Natural killer cell (primary cell): ENCODE measurements around the gene CALR3. TPM values are rescaled to one million over a fixed set of nuclear protein-coding genes. Genes with fewer than 3 reads are reported as not detected.
"Not testable (repeated sequence)": the region's sequence is repeated elsewhere in the genome, so short reads cannot be mapped to it uniquely, and the experiment has no call there.

ENCODE experiments used
- ATAC-seq, 3 donors: fragments of 150-1000 bp in 2 of 3; fragments of 200-7000 bp in 1 of 3; cut with Tn5 transposase; 1 replicate in 1 of 3; 2 replicates in 2 of 3; pipeline ENCODE4 v1.10.0; 2021; ENCODE audit warnings: mild to moderate bottlenecking in 2 of 3, moderate library complexity in 2 of 3
- DNase-seq, 2 donors: peaks; one replicate each; pipeline versions ENCODE4 v3.0.0 to v3.0.0-alpha.2; 2013 to 2021; ENCODE audit warnings: mixed read lengths in 1 of 2
- H3K27ac ChIP-seq: one replicate; pipeline ENCODE4 v1.5.1; 2013; ENCODE audit warnings: mild to moderate bottlenecking, low read length
- H3K27me3 ChIP-seq: one replicate; pipeline ENCODE4 v1.6.1; 2013; ENCODE audit warnings: low read length; ENCODE audit not compliant: control insufficient read depth, insufficient read depth
- H3K36me3 ChIP-seq: one replicate; pipeline ENCODE4 v1.6.1; 2013; ENCODE audit warnings: low read length; ENCODE audit not compliant: control insufficient read depth, insufficient read depth
- H3K4me1 ChIP-seq: one replicate; pipeline ENCODE4 v1.6.1; 2013; ENCODE audit warnings: low read length; ENCODE audit not compliant: control insufficient read depth, insufficient read depth
- H3K4me3 ChIP-seq: one replicate; pipeline ENCODE4 v1.5.1; 2013; ENCODE audit warnings: low read length
- H3K9me3 ChIP-seq: one replicate; pipeline ENCODE4 v1.6.1; 2013; ENCODE audit warnings: low read length; ENCODE audit not compliant: control insufficient read depth, insufficient read depth
- H3K27ac Mint-ChIP-seq, 2 donors: one replicate each; pipeline ENCODE4 v1.8.0; 2022; ENCODE audit warnings: mild to moderate bottlenecking in 2 of 2, mixed read lengths in 2 of 2, moderate library complexity in 1 of 2
- H3K27me3 Mint-ChIP-seq, 2 donors: one replicate each; pipeline ENCODE4 v1.8.0; 2022; ENCODE audit warnings: low read depth in 2 of 2, mixed read lengths in 2 of 2
- H3K36me3 Mint-ChIP-seq: one replicate; pipeline ENCODE4 v1.8.0; 2022; ENCODE audit warnings: mixed read lengths
- H3K4me1 Mint-ChIP-seq, 2 donors: one replicate each; pipeline ENCODE4 v1.8.0; 2022; ENCODE audit warnings: mixed read lengths in 2 of 2
- H3K4me3 Mint-ChIP-seq: one replicate; pipeline ENCODE4 v1.8.0; 2022; ENCODE audit warnings: mild to moderate bottlenecking, moderate library complexity, mixed read lengths
- H3K9me3 Mint-ChIP-seq, 2 donors: one replicate each; pipeline ENCODE4 v1.8.0; 2022; ENCODE audit warnings: mixed read lengths in 2 of 2
- WGBS: methylation state at CpG from one replicate; pipeline ENCODE4 v1.1.7; 2013; ENCODE audit warnings: missing lambda C conversion rate; ENCODE audit not compliant: insufficient coverage; 5-methylcytosine and 5-hydroxymethylcytosine counted together
- intact Hi-C: fragments of 100-400 bp; cut with micrococcal nuclease; formaldehyde crosslinking; loops from one replicate; pipeline ENCODE4 v1.14.2; 2022
- total RNA-seq, 4 donors: library from RNA; stranded (reverse); fragments of 120-200 nt in 1 of 4; gene quantifications; one replicate each; pipeline versions ENCODE4 v1.2.3 to v1.2.4, GENCODE V29; 2013 to 2022
- TF ChIP-seq, protein P1 (sequence below): fragments of 200-600 bp; IDR thresholded peaks from one replicate; pipeline ENCODE4 v1.8.0; 2022; ENCODE audit warnings: antibody characterized with exemption

CALR3 gene
- total RNA-seq, 3 donors from 2014 or later (not counting 1 experiment from before 2014, with no cell fraction given), result not detected

DNA sequence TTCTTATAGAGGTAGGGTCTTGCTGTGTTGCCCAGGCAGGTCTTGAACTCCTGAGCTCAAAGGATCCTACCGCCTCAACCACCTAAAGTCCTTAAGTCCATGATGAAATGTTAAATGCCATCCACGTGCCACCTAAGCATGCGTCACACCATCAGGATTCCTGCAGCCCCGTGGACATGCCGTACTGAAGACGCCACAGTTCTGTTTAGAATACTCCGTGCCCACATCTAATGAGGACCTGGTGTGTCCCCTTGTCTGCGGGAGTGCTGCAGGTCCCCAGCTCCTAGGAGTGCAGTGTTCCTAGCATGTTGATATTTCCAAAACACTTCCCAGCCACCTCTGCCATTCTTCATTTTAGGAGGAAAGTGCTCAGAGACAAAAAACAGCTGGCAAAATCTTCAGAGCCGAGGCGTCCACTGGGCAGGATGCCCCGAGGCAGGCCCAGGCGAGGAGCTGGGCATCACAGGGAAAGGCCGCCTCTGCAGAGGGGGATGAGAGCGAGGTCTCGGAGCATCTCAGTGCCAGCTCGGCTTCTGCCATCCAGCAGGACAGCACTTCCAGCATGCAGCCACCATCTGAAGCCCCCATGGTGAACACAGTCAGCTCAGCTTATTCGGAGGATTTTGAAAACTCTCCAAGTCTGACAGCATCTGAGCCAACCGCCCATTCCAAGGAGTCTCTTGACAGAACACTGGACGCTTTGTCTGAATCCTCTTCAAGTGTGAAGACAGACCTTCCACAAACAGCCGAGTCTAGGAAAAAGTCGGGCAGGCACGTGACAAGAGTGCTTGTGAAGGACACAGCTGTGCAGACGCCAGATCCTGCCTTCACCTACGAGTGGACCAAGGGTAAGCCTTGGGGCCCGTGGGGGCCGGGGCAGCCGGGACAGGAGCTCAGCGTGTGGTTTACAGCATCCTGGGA lies 13.4 kb upstream of the CALR3 start:
- H3K9me3 Mint-ChIP-seq, result no peaks in the 10 kb centered on the region
- no peaks in the 10 kb centered on the region for H3K4me1 ChIP-seq
- DNase-seq (no peak), ATAC-seq (no peak)
- H3K27ac ChIP-seq, result no peak overlapping the region
- H3K27me3 Mint-ChIP-seq, result no peaks in the 10 kb centered on the region
- no peak overlapping the region for H3K4me3 ChIP-seq
- no peaks in the 10 kb centered on the region for H3K4me1 Mint-ChIP-seq
- H3K36me3 Mint-ChIP-seq, result no peaks in the 10 kb centered on the region
- no peaks in the 10 kb centered on the region for H3K27me3 ChIP-seq
- intact Hi-C loops, result no loop called here
- TF ChIP-seq, protein P1, sequence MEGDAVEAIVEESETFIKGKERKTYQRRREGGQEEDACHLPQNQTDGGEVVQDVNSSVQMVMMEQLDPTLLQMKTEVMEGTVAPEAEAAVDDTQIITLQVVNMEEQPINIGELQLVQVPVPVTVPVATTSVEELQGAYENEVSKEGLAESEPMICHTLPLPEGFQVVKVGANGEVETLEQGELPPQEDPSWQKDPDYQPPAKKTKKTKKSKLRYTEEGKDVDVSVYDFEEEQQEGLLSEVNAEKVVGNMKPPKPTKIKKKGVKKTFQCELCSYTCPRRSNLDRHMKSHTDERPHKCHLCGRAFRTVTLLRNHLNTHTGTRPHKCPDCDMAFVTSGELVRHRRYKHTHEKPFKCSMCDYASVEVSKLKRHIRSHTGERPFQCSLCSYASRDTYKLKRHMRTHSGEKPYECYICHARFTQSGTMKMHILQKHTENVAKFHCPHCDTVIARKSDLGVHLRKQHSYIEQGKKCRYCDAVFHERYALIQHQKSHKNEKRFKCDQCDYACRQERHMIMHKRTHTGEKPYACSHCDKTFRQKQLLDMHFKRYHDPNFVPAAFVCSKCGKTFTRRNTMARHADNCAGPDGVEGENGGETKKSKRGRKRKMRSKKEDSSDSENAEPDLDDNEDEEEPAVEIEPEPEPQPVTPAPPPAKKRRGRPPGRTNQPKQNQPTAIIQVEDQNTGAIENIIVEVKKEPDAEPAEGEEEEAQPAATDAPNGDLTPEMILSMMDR, result no peak
- H3K4me3 Mint-ChIP-seq, result no peak overlapping the region
- 95% methylated on average over 28 of the region's 28 CpGs for whole genome bisulfite sequencing
- H3K27ac Mint-ChIP-seq, result no peak overlapping the region
- peaks cover 2% of the 10 kb centered on the region for H3K36me3 ChIP-seq
- H3K9me3 ChIP-seq, result no peaks in the 10 kb centered on the region

DNA sequence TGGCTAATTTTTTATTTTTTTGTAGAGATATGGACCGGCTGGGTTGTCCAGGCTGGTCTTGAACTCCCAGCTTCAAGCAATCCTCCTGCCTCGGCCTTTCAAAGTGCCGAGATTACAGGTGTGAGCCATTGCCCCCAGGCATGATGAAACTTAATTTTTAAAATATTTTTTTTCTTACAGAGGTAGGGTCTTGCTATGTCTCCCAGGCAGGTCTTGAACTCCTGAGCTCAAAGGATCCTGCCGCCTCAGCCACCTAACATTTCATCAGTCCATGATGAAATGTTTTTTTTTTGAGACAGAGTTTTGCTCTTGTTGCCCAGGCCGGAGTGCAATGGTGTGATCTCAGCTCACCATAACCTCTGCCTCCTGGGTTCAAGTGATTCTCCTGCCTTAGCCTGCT lies 12.6 kb upstream of the CALR3 start:
- Histone ChIP-seq H3K4me1 (no peaks in the 10 kb centered on the region), H3K9me3 (no peaks in the 10 kb centered on the region), H3K4me3 (no peak overlapping the region), H3K27ac (no peak overlapping the region), H3K27me3 (no peaks in the 10 kb centered on the region), H3K36me3 (peaks cover 2% of the 10 kb centered on the region)
- no peaks in the 10 kb centered on the region for H3K27me3 Mint-ChIP-seq
- no peaks in the 10 kb centered on the region for H3K4me1 Mint-ChIP-seq
- ATAC-seq (no peak), DNase-seq (no peak)
- 96% methylated on average over 5 of the region's 5 CpGs for WGBS
- H3K27ac Mint-ChIP-seq, result no peak overlapping the region
- no peaks in the 10 kb centered on the region for H3K9me3 Mint-ChIP-seq
- intact Hi-C loops, result no loop called here
- TF ChIP-seq, protein P1, result no peak
- H3K4me3 Mint-ChIP-seq, result no peak overlapping the region
- H3K36me3 Mint-ChIP-seq, result no peaks in the 10 kb centered on the region

DNA sequence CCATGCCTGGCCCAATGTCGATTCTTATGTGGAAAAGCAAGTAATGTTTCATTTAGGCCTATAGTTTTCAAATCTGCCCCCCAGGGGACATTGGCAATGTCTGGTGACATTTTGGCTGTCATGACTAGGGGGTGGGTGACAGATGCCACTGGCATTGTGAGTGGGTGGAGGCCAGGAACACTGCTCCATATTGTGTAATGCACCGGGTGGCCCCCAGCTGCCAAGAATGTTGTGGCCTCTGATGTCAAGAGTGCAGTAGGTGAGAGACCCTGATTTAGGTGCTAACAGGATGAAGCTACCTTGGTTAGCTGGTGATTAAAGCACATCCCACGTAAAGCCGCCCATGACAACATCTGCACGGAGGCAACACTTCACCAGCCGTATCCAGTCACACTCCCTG lies 11.0 kb upstream of the CALR3 start:
- no peak for DNase-seq

DNA sequence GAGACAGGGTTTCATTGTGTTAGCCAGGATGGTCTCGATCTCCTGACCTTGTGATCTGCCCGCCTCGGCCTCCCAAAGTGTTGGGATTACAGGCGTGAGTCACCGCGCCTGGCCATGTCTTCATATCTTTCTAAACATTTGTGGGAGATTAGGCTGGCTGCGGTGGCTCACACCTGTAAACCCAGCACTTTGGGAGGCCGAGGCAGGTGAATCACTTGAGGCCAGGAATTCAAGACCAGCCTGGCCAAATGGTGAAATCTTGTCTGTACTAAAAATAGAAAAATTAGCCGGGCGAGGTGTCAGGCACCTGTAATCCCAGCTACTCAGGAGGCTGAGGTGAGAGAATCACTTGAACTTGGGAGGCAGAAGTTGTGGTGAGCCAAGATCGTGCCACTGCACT lies 10.2 kb upstream of the CALR3 start:
- H3K4me1 Mint-ChIP-seq, H3K36me3 ChIP-seq, H3K36me3 Mint-ChIP-seq, H3K9me3 ChIP-seq, H3K4me1 ChIP-seq, H3K9me3 Mint-ChIP-seq, H3K27me3 ChIP-seq, intact Hi-C loops, H3K4me3 Mint-ChIP-seq, H3K27ac ChIP-seq, H3K27ac Mint-ChIP-seq, H3K27me3 Mint-ChIP-seq, H3K4me3 ChIP-seq, DNase-seq, ATAC-seq: not testable (repeated sequence)
- 95% methylated on average over 11 of the region's 11 CpGs for WGBS

More for the DNA sequence above, 11.0 kb upstream of the CALR3 start:
- H3K4me3 ChIP-seq, result no peak overlapping the region
- intact Hi-C loops, result no loop called here
- 97% methylated on average over 6 of the region's 6 CpGs for WGBS
- no peaks in the 10 kb centered on the region for H3K9me3 ChIP-seq
- TF ChIP-seq, protein P1, result no peak
- no peak for ATAC-seq
- H3K27me3 Mint-ChIP-seq, result no peaks in the 10 kb centered on the region
- no peak overlapping the region for H3K27ac Mint-ChIP-seq
- H3K36me3 Mint-ChIP-seq, result no peaks in the 10 kb centered on the region
- H3K27ac ChIP-seq, result no peak overlapping the region
- no peaks in the 10 kb centered on the region for H3K4me1 Mint-ChIP-seq
- peaks cover 2% of the 10 kb centered on the region for H3K36me3 ChIP-seq
- H3K4me3 Mint-ChIP-seq, result no peak overlapping the region
- no peaks in the 10 kb centered on the region for H3K9me3 Mint-ChIP-seq
- no peaks in the 10 kb centered on the region for H3K27me3 ChIP-seq
- H3K4me1 ChIP-seq, result no peaks in the 10 kb centered on the region
